Keratinocyte (primary cell): Measurements from ENCODE around the gene KDR.

Experiments used
- CTCF ChIP-seq, 3 experiments: IDR thresholded peaks in 1 of 3; conservative IDR thresholded peaks in 1 of 3; optimal IDR thresholded peaks in 1 of 3; 2 replicates in 2 of 3; 3 replicates in 1 of 3; pipeline versions ENCODE3 to v1.5.1; 2011; ENCODE audit warnings: low read length in 3 of 3, mild to moderate bottlenecking in 3 of 3, moderate library complexity in 2 of 3, control low read depth in 1 of 3, inconsistent platforms in 1 of 3; ENCODE audit not compliant: insufficient read depth in 2 of 3; ENCODE audit errors: extremely low read depth in 1 of 3
- EZH2 ChIP-seq: IDR thresholded peaks from one replicate; pipeline ENCODE4 v1.6.1; 2012; ENCODE audit warnings: inconsistent platforms, mild to moderate bottlenecking, low read length, moderate library complexity

- TF ChIP-seq CTCF (optimal IDR thresholded peaks at IDR 0.05 in 1 of 3, IDR thresholded peaks at IDR 0.05 in 1 of 3, conservative IDR thresholded peaks at IDR 0.05 in 1 of 3; ENCODE audit: extremely low read depth in 1 of 3, insufficient read depth in 2 of 3, low read length in 3 of 3) (no peak), EZH2 (no peak)
Measured at GRCh38 chr4:55117511-55117910, 7.9 kb downstream of the KDR start.
